Stomach (tissue), 9 donors: ENCODE data around the gene PPP2R2C. TPM values are rescaled to one million over a fixed set of nuclear protein-coding genes. Genes with fewer than 3 reads are reported as not detected.

Source experiments
- DNase-seq, 2 donors: peaks; one replicate each; pipeline versions ENCODE4 v3.0.0 to v3.0.0-alpha.2; 2013 to 2019
- H3K27ac ChIP-seq, 5 donors: fragments of 200-600 bp in 4 of 5; sonication (generic) in 4 of 5; one replicate each; pipeline ENCODE4 v1.5.1; 2013 to 2019; ENCODE audit warnings: mild to moderate bottlenecking in 1 of 5, moderate library complexity in 1 of 5
- H3K27me3 ChIP-seq, 3 donors: fragments of 200-600 bp; sonication (generic); one replicate each; pipeline ENCODE4 v1.5.1; 2017 to 2019; ENCODE audit warnings: mixed run types in 1 of 3
- H3K36me3 ChIP-seq, 4 donors: fragments of 200-600 bp; sonication (generic); 1 replicate in 3 of 4; 2 replicates in 1 of 4; pipeline ENCODE4 v1.5.1; 2016 to 2019
- H3K4me1 ChIP-seq, 4 donors: fragments of 200-600 bp; sonication (generic); one replicate each; pipeline ENCODE4 v1.5.1; 2016 to 2019
- H3K4me3 ChIP-seq, 4 donors: fragments of 200-600 bp; sonication (generic) in 3 of 4; one replicate each; pipeline ENCODE4 v1.5.1; 2016 to 2019; ENCODE audit warnings: mild to moderate bottlenecking in 1 of 4
- H3K9me3 ChIP-seq, 4 donors: fragments of 200-600 bp; sonication (generic); one replicate each; pipeline ENCODE4 v1.5.1; 2016 to 2019
- EP300 ChIP-seq: sonication (generic); formaldehyde crosslinking; IDR thresholded peaks from one replicate; pipeline ENCODE4 v1.6.1; 2017; ENCODE audit warnings: antibody characterized with exemption
- POLR2A ChIP-seq, 4 donors: fragments of 450-650 bp; IDR thresholded peaks; one replicate each; pipeline ENCODE4 v1.6.1; 2016; ENCODE audit warnings: antibody characterized with exemption in 4 of 4, control low read depth in 2 of 4, mild to moderate bottlenecking in 1 of 4, moderate library complexity in 1 of 4
- POLR2AphosphoS5 ChIP-seq, 3 donors: sonication (generic); formaldehyde crosslinking; IDR thresholded peaks; one replicate each; pipeline ENCODE4 v1.6.1; 2016; ENCODE audit warnings: antibody characterized with exemption in 3 of 3
- WGBS, 5 donors: extraction: QIAGEN DNeasy Blood & Tissue Kit in 3 of 5; methylation state at CpG; one replicate each; pipeline versions ENCODE4 v1.1.5 to v1.1.7; 2013 to 2018; 5-methylcytosine and 5-hydroxymethylcytosine counted together
- intact Hi-C: fragments of 100-400 bp; cut with DNase I; formaldehyde crosslinking; loops from one replicate; pipeline ENCODE4 v1.15.1; 2023; ENCODE audit warnings: low total_unique reads
- polyA plus RNA-seq, 3 donors: library from polyadenylated mRNA; stranded (reverse); fragments of 200-250 nt; gene quantifications; one replicate each; pipeline ENCODE4 v1.2.3, GENCODE V29; 2013
- total RNA-seq, 5 donors: library from RNA; depleted of rRNA; stranded (reverse); fragments of >200 nt; gene quantifications; one replicate each; pipeline versions ENCODE4 v1.1.0 to v1.2.3, GENCODE V29; 2014 to 2016
- TF ChIP-seq, protein P1 (sequence below), 7 experiments: fragments of 450-650 bp in 4 of 7; fragments of 200-600 bp in 3 of 7; sonication (generic) in 3 of 7; IDR thresholded peaks; one replicate each; pipeline ENCODE4 v1.5.1; 2016 to 2019; ENCODE audit warnings: antibody characterized with exemption in 7 of 7, control low read depth in 2 of 7, mild to moderate bottlenecking in 1 of 7
- donor health status: healthy with polysubstance abuse.
- donor health status: Bipolar disorder and iron deficiency.
- donor health status: healthy.

PPP2R2C gene
- total and polyA plus RNA-seq, 8 donors = 1.4 to 5.0 (median 1.5) TPM; not detected in 5

DNA sequence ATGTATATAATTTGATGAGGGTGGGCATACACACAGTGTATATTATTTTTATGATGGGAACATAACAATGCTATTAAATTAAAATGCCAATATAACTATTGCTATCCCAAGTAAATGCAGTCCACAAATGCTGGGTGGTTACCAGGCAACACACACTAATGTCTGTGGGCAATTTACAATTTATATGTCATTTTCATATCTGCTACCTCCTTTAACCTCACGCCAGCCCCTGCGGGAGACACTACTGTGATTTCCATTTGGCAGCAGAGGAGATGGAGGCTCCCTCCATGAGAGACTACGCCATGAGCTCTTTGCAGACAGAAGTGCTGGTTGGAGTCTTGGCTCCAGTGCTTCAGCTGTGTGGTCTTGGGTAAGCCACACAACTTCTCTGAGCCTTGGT is 87.9 kb downstream of the PPP2R2C start:
- H3K4me1 ChIP-seq = no peaks in the 10 kb centered on the region
- DNase-seq = no peak
- intact Hi-C loops = no loop called here
- no peaks in the 10 kb centered on the region for H3K9me3 ChIP-seq
- TF ChIP-seq POLR2AphosphoS5 (IDR thresholded peaks at IDR 0.05) (no peak), EP300 (no peak), POLR2A (IDR thresholded peaks at IDR 0.05) (no peak)
- TF ChIP-seq, protein P1, sequence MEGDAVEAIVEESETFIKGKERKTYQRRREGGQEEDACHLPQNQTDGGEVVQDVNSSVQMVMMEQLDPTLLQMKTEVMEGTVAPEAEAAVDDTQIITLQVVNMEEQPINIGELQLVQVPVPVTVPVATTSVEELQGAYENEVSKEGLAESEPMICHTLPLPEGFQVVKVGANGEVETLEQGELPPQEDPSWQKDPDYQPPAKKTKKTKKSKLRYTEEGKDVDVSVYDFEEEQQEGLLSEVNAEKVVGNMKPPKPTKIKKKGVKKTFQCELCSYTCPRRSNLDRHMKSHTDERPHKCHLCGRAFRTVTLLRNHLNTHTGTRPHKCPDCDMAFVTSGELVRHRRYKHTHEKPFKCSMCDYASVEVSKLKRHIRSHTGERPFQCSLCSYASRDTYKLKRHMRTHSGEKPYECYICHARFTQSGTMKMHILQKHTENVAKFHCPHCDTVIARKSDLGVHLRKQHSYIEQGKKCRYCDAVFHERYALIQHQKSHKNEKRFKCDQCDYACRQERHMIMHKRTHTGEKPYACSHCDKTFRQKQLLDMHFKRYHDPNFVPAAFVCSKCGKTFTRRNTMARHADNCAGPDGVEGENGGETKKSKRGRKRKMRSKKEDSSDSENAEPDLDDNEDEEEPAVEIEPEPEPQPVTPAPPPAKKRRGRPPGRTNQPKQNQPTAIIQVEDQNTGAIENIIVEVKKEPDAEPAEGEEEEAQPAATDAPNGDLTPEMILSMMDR (IDR thresholded peaks at IDR 0.05) = no peak
- H3K4me3 ChIP-seq = no peak overlapping the region
- H3K27me3 ChIP-seq = peaks cover 0 to 70% (median 14%) of the 10 kb centered on the region in 3 donors
- 51 to 96% (median 87%) methylated on average over 3 of the region's 3 CpGs for WGBS, 5 donors
- no peaks in the 10 kb centered on the region for H3K36me3 ChIP-seq
- no peak overlapping the region for H3K27ac ChIP-seq

DNA sequence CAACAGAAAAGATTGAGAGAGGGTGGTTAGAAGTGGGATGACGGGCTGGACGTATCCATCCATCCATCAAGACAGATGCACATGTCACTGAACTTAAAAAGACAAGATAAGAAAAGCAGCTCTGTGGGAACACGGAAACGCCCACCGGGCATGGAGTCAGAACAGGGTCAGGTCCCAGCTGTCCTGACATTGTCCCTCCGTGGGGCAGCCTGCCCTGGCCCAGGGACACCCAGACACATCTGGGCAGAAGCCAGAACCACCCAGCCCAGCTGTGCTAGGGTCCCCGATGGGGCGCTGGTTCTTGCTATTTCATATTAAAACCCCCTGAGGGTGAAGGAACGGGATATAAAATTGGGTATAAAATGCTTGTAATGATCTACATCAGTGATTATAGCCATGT is 88.5 kb downstream of the PPP2R2C start:
- Histone ChIP-seq H3K4me1 (no peaks in the 10 kb centered on the region), H3K4me3 (no peak overlapping the region), H3K27ac (no peak overlapping the region), H3K9me3 (no peaks in the 10 kb centered on the region), H3K27me3 (peaks cover 0 to 67% (median 14%) of the 10 kb centered on the region in 3 donors), H3K36me3 (no peaks in the 10 kb centered on the region)
- TF ChIP-seq POLR2A (IDR thresholded peaks at IDR 0.05) = no peak
- intact Hi-C loops = no loop called here
- 65 to 71% (median 68%) methylated on average over 9 of the region's 9 CpGs for WGBS, 5 donors
- DNase-seq = no peak

DNA sequence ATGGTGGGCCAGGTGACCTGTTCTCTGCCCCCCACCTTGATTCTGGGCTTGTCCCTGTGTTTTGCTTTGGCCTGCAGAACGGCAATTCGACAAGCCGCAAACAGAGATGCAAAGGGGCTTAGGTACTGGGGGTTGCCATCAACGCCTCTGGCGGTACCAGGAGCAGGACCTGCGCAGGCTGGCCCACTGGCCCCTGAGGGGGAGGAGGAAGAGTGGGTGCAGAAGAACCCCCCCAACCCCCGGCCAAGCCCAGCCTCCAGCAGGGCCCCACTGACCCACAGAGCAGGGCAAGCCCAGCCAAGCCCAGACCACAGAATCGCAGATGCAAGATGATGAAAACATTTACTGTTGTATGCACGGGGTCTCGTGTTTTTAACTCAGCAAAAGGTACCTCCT is 89.4 kb downstream of the PPP2R2C start:
- Histone ChIP-seq H3K4me1 (no peaks in the 10 kb centered on the region), H3K27ac (no peak overlapping the region), H3K4me3 (no peak overlapping the region), H3K9me3 (no peaks in the 10 kb centered on the region), H3K27me3 (peaks cover 0 to 68% (median 14%) of the 10 kb centered on the region in 3 donors), H3K36me3 (no peaks in the 10 kb centered on the region)
- 70 to 80% (median 73%) methylated on average over 7 to 10 of the region's 10 CpGs for WGBS, 5 donors
- intact Hi-C loops = no loop called here
- TF ChIP-seq POLR2AphosphoS5 (IDR thresholded peaks at IDR 0.05) (no peak), POLR2A (IDR thresholded peaks at IDR 0.05) (no peak), EP300 (no peak)
- TF ChIP-seq, protein P1 (IDR thresholded peaks at IDR 0.05) = no peak
- DNase-seq = no peak

DNA sequence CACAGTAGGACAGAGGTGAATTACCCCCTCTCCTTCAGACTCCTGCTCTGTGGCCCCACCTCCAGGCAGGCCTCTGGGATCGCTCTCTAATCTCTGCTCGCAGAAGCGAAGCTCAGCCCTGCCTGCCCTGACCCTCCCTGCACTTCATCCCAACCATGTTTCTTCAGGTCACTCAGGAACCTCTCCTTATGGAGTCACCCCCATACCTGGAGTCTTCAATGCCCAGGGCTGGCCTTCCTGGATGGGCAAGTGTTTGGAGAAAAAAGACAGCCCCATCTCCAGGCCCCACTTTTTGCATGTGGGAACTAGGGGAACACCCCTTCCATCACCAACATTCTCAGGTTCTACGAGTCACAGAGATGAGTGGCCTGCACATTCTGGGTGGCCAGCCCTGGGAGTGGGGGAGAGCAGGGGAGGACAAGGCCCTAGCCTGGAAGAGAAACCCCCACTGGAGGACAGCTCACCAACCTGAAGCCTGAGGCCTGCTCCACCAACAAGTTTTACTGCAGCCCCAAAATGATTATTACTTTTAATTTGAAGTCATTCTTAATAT is 90.8 kb downstream of the PPP2R2C start:
- no peak overlapping the region for H3K27ac ChIP-seq
- no peak overlapping the region for H3K4me3 ChIP-seq
- intact Hi-C loops = no loop called here
- H3K4me1 ChIP-seq = no peaks in the 10 kb centered on the region
- no peak for DNase-seq
- TF ChIP-seq POLR2AphosphoS5 (IDR thresholded peaks at IDR 0.05) (no peak), EP300 (no peak), POLR2A (IDR thresholded peaks at IDR 0.05) (no peak)
- TF ChIP-seq, protein P1 (IDR thresholded peaks at IDR 0.05) = no peak
- no peaks in the 10 kb centered on the region for H3K36me3 ChIP-seq
- whole genome bisulfite sequencing, 5 donors = 85 to 88% (median 87%) methylated on average over 4 of the region's 4 CpGs
- H3K9me3 ChIP-seq = no peaks in the 10 kb centered on the region
- H3K27me3 ChIP-seq = peaks cover 0 to 81% (median 14%) of the 10 kb centered on the region in 3 donors

DNA sequence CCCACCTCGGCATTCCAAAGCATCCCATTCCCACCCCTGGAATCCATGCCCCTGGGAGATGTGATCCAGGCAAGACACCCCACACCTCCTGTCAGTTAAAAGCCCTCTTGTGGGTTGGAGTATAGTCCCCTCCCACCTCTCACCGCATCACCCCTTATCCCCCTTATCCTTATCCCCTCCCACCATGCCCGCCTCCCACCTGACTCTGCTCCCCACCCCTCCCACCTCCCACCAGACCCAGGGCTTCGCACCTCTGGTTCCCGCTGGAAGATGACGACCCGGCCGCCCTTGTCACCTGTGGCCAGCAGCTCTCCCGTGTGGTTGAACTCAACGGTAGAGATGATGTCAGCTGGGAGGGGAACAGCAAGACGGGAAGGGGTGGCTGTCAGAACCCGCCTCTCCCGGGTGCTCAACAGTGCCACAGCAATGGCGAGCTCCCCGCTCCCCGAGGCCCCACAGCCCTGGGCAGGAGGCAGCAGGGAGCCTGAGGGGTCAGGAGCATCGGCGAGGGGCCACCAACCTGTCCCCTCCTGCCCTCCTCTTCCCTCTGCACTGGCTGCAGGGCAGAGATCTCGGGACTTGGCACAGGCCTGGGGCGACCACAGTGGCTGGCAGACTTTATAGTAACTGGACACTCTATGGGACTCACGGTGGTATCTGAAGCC is 91.5 kb downstream of the PPP2R2C start:
- Histone ChIP-seq H3K27me3 (peaks cover 0 to 84% (median 14%) of the 10 kb centered on the region in 3 donors), H3K27ac (no peak overlapping the region), H3K4me3 (no peak overlapping the region), H3K9me3 (no peaks in the 10 kb centered on the region), H3K36me3 (no peaks in the 10 kb centered on the region), H3K4me1 (no peaks in the 10 kb centered on the region)
- intact Hi-C loops = no loop called here
- TF ChIP-seq POLR2AphosphoS5 (IDR thresholded peaks at IDR 0.05) (no peak), POLR2A (IDR thresholded peaks at IDR 0.05) (no peak), EP300 (no peak)
- TF ChIP-seq, protein P1 (IDR thresholded peaks at IDR 0.05) = no peak
- WGBS, 5 donors = 48 to 63% (median 55%) methylated on average over 16 to 21 of the region's 21 CpGs
- no peak for DNase-seq
